Neural progenitor cell (in vitro differentiated cells): ENCODE data around the gene RPP38. TPM values are rescaled to one million over a fixed set of nuclear protein-coding genes. Genes with fewer than 3 reads are reported as not detected.

Source experiments
- DNase-seq: peaks from one replicate; pipeline ENCODE4 v3.0.0-alpha.2; 2016; ENCODE audit warnings: low spot score
- H2AFZ ChIP-seq: fragments of 200-600 bp; sonication (generic); replicated peaks from 2 replicates; pipeline ENCODE4 v1.6.1; 2016; ENCODE audit warnings: antibody characterized with exemption
- H3F3A ChIP-seq: fragments of 200-600 bp; sonication (generic); 2 replicates; pipeline ENCODE4 v1.6.1; 2016; ENCODE audit warnings: antibody characterized with exemption, low read depth
- H3K27ac ChIP-seq: fragments of 200-600 bp; sonication (generic); 2 replicates; pipeline ENCODE4 v1.5.1; 2016; ENCODE audit warnings: mild to moderate bottlenecking
- H3K27me3 ChIP-seq: fragments of 200-600 bp; sonication (generic); 2 replicates; pipeline ENCODE4 v1.6.1; 2016; ENCODE audit warnings: mild to moderate bottlenecking, moderate library complexity
- H3K36me3 ChIP-seq: fragments of 200-600 bp; sonication (generic); 2 replicates; pipeline ENCODE4 v1.5.1; 2016
- H3K4me1 ChIP-seq: fragments of 200-600 bp; sonication (generic); 2 replicates; pipeline ENCODE4 v1.6.1; 2016; ENCODE audit warnings: mixed run types
- H3K4me2 ChIP-seq: fragments of 200-600 bp; sonication (generic); 2 replicates; pipeline ENCODE4 v1.6.1; 2016
- H3K4me3 ChIP-seq: fragments of 200-600 bp; sonication (generic); 2 replicates; pipeline ENCODE4 v1.5.1; 2016
- H3K79me2 ChIP-seq: fragments of 200-600 bp; sonication (generic); 2 replicates; pipeline ENCODE4 v1.6.1; 2016; ENCODE audit warnings: low read depth
- H3K9ac ChIP-seq: fragments of 200-600 bp; sonication (generic); 2 replicates; pipeline ENCODE4 v1.6.1; 2016
- H3K9me3 ChIP-seq: fragments of 200-600 bp; sonication (generic); 2 replicates; pipeline ENCODE4 v1.5.1; 2016; ENCODE audit warnings: low read depth
- H4K20me1 ChIP-seq: fragments of 200-600 bp; sonication (generic); 2 replicates; pipeline ENCODE4 v1.6.1; 2016; ENCODE audit warnings: low read depth
- H3K27ac Mint-ChIP-seq: 3 replicates; pipeline ENCODE4 v1.8.0; 2021; ENCODE audit warnings: mixed read lengths
- H3K27me3 Mint-ChIP-seq: 2 replicates; pipeline ENCODE4 v1.8.0; 2022; ENCODE audit warnings: low read depth, mild to moderate bottlenecking, inconsistent platforms, moderate library complexity, mixed read lengths; ENCODE audit not compliant: insufficient read depth
- H3K36me3 Mint-ChIP-seq: 3 replicates; pipeline ENCODE4 v1.8.0; 2021; ENCODE audit warnings: mixed read lengths
- H3K4me1 Mint-ChIP-seq: 3 replicates; pipeline ENCODE4 v1.8.0; 2021; ENCODE audit warnings: mixed read lengths
- H3K4me3 Mint-ChIP-seq: 3 replicates; pipeline ENCODE4 v1.8.0; 2021; ENCODE audit warnings: mild to moderate bottlenecking, moderate library complexity, mixed read lengths
- H3K9me3 Mint-ChIP-seq: 3 replicates; pipeline ENCODE4 v1.8.0; 2020; ENCODE audit warnings: mixed read lengths
- EZH2 ChIP-seq: fragments of 200-600 bp; sonication (generic); IDR thresholded peaks from 2 replicates; pipeline ENCODE4 v1.6.1; 2017; ENCODE audit warnings: antibody characterized with exemption, mild to moderate bottlenecking, moderate library complexity
- EZH2phosphoT487 ChIP-seq: fragments of 200-600 bp; sonication (generic); IDR thresholded peaks from 2 replicates; pipeline ENCODE4 v1.6.1; 2017; ENCODE audit warnings: antibody characterized with exemption
- total RNA-seq: library from RNA; depleted of rRNA; stranded (reverse); fragments of >200 nt; gene quantifications from 2 replicates; pipeline ENCODE4 v1.2.3, GENCODE V29; 2015; ENCODE audit warnings: low replicate concordance
- TF ChIP-seq, protein P1 (sequence below): fragments of 200-600 bp; sonication (generic); IDR thresholded peaks from 2 replicates; pipeline ENCODE4 v1.5.1; 2017; ENCODE audit warnings: antibody characterized with exemption, mild to moderate bottlenecking

The RPP38 gene
- total RNA-seq, 1 donor from 2014 or later: 17.0 TPM

DNA sequence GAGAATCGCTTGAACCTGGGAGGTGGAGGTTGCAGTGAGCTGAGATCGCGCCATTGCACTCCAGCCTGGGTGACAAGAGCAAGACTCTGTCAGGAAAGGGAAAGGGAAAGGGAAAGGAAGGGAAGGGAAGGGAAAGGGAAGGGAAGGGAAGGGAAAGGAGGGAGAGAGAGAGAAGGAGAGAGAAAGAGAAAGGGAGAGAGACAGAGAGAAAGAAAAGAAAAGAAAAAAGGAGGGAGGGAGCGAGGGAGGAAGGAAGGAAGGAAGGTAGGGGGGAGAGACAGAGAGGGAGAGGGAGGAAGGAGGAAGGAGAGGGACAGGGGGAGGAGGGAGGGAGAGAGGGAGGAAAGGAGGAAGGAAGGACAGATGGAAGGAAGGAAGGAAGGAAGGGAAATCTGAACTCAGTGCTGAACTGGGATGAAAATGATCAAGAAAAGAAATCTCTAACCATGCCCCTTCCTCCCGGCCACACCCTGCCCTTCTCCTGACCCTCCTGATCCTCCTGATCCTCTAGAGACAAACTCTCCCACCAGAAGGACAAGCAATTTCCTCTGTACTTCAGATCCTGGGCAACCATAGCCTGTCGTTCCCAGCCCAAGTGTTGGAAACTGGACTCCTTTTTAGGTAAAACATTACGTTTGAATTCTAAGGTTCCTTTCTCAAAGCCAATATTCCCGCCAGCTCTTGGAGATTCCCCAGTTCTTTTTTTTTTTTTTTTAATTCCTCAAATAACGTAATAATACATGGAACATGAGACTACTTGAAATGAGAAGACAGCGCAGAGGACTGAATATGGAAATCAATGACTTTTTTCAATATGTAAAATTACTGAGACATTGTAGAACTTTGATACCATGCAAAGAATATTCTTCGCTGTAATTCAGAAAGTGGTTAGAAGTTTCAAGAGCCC lies 39.2 kb downstream of the RPP38 start:
- H3K79me2 ChIP-seq: no peaks in the 10 kb centered on the region
- no peaks in the 10 kb centered on the region for H3K27me3 ChIP-seq
- TF ChIP-seq EZH2 (no peak), EZH2phosphoT487 (no peak)
- TF ChIP-seq, protein P1, sequence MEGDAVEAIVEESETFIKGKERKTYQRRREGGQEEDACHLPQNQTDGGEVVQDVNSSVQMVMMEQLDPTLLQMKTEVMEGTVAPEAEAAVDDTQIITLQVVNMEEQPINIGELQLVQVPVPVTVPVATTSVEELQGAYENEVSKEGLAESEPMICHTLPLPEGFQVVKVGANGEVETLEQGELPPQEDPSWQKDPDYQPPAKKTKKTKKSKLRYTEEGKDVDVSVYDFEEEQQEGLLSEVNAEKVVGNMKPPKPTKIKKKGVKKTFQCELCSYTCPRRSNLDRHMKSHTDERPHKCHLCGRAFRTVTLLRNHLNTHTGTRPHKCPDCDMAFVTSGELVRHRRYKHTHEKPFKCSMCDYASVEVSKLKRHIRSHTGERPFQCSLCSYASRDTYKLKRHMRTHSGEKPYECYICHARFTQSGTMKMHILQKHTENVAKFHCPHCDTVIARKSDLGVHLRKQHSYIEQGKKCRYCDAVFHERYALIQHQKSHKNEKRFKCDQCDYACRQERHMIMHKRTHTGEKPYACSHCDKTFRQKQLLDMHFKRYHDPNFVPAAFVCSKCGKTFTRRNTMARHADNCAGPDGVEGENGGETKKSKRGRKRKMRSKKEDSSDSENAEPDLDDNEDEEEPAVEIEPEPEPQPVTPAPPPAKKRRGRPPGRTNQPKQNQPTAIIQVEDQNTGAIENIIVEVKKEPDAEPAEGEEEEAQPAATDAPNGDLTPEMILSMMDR: no peak
- peaks cover 9% of the 10 kb centered on the region for H4K20me1 ChIP-seq
- H3K4me2 ChIP-seq: no peak overlapping the region
- H3K27ac Mint-ChIP-seq: peak overlapping the region; percentile 33
- H3K9ac ChIP-seq: no peak overlapping the region
- no peak overlapping the region for H3K4me3 Mint-ChIP-seq
- no peak overlapping the region for H3K4me3 ChIP-seq
- H3K27ac ChIP-seq: no peak overlapping the region
- peaks cover 23% of the 10 kb centered on the region for H3K36me3 Mint-ChIP-seq
- no peak for DNase-seq
- no peaks in the 10 kb centered on the region for H3K36me3 ChIP-seq
- H3K4me1 Mint-ChIP-seq: peaks cover 8% of the 10 kb centered on the region
- peaks cover 7% of the 10 kb centered on the region for H3K4me1 ChIP-seq
- H3K9me3 ChIP-seq: no peaks in the 10 kb centered on the region
- peaks cover under 1% of the 10 kb centered on the region for H3F3A ChIP-seq
- H3K9me3 Mint-ChIP-seq: no peaks in the 10 kb centered on the region
- H2AFZ ChIP-seq: no peak overlapping the region
- peaks cover 2% of the 10 kb centered on the region for H3K27me3 Mint-ChIP-seq

DNA sequence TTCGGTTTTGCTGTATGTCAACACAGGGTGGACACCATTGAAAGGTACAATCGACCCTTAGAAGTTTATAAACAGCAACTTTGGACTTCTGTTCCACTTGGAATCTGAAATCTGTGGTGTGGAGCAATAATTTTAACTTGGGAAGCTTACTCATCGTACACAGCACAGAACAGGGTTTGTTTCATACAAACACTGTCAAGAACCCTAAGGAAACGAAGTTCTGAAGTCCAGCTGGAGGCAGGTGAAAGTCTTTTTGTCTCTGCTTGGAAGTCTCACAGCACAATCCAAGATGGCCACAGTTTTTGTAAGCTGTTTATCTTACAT lies 39.8 kb downstream of the RPP38 start:
- Histone ChIP-seq H3K4me3 (no peak overlapping the region), H3K9me3 (no peaks in the 10 kb centered on the region), H3K36me3 (no peaks in the 10 kb centered on the region), H3K27me3 (no peaks in the 10 kb centered on the region), H4K20me1 (peaks cover 15% of the 10 kb centered on the region), H3K4me2 (no peak overlapping the region), H2AFZ (no peak overlapping the region), H3K9ac (no peak overlapping the region), H3K4me1 (peaks cover 13% of the 10 kb centered on the region), H3K79me2 (peaks cover 5% of the 10 kb centered on the region), H3F3A (peaks cover 3% of the 10 kb centered on the region), H3K27ac (no peak overlapping the region)
- TF ChIP-seq EZH2 (no peak), EZH2phosphoT487 (no peak)
- TF ChIP-seq, protein P1: no peak
- Mint-ChIP-seq H3K27me3 (peaks cover 2% of the 10 kb centered on the region), H3K4me3 (no peak overlapping the region), H3K36me3 (peaks cover 21% of the 10 kb centered on the region), H3K9me3 (no peaks in the 10 kb centered on the region), H3K27ac (no peak overlapping the region), H3K4me1 (peaks cover 14% of the 10 kb centered on the region)
- DNase-seq: no peak

DNA sequence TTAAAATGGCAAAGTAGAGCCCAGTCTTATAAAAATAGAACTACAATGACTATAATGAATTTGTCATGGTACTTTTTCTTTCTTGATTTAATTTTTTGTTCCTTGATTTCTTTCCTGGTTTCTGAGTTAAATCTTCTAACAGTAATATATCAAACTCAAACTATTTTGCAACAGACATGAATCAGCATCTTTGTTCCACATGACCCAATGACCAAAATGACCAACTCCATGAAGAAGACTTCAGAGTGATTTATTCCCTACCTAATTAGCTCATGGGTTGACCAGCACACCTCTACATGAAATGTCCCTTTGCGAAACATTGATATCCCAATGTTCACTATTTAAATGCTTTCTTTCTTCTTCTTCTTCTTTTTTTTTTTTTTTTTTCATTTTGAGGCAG lies 40.5 kb downstream of the RPP38 start:
- DNase-seq: no peak
- peaks cover 2% of the 10 kb centered on the region for H3K27me3 Mint-ChIP-seq
- Histone ChIP-seq H3K4me2 (no peak overlapping the region), H4K20me1 (peaks cover 21% of the 10 kb centered on the region), H3K36me3 (no peaks in the 10 kb centered on the region), H2AFZ (no peak overlapping the region), H3F3A (peaks cover 3% of the 10 kb centered on the region), H3K79me2 (peaks cover 9% of the 10 kb centered on the region), H3K9ac (no peak overlapping the region), H3K4me1 (peaks cover 14% of the 10 kb centered on the region), H3K4me3 (no peak overlapping the region), H3K27ac (no peak overlapping the region), H3K27me3 (no peaks in the 10 kb centered on the region), H3K9me3 (no peaks in the 10 kb centered on the region)
- no peak for TF ChIP-seq EZH2phosphoT487
- no peak for TF ChIP-seq EZH2
- TF ChIP-seq, protein P1: no peak
- H3K9me3 Mint-ChIP-seq: no peaks in the 10 kb centered on the region
- peaks cover 21% of the 10 kb centered on the region for H3K36me3 Mint-ChIP-seq
- peaks cover 16% of the 10 kb centered on the region for H3K4me1 Mint-ChIP-seq
- H3K4me3 Mint-ChIP-seq: no peak overlapping the region
- H3K27ac Mint-ChIP-seq: no peak overlapping the region
